CD14-positive monocyte (primary cell): ENCODE data around the gene MACF1. TPM values are rescaled to one million over a fixed set of nuclear protein-coding genes. Genes with fewer than 3 reads are reported as not detected.

Experiments
- DNase-seq, 3 donors: peaks; one replicate each; pipeline ENCODE4 v3.0.0-alpha.2; 2011 to 2022
- H2AFZ ChIP-seq: 2 replicates; pipeline ENCODE4 v1.6.0; 2012; ENCODE audit warnings: mild to moderate bottlenecking, low read depth, low read length, inconsistent platforms; ENCODE audit not compliant: insufficient read depth, poor library complexity, severe bottlenecking
- H3K27ac ChIP-seq, 2 donors: 1 replicate in 1 of 2; 2 replicates in 1 of 2; pipeline ENCODE4 v1.5.1; 2012 to 2013; ENCODE audit warnings: low read length in 2 of 2, control low read depth in 1 of 2, inconsistent platforms in 1 of 2, low read depth in 1 of 2, mild to moderate bottlenecking in 1 of 2
- H3K27me3 ChIP-seq, 2 donors: one replicate each; pipeline versions ENCODE4 v1.6.0 to v1.6.1; 2011 to 2013; ENCODE audit warnings: low read length in 2 of 2; ENCODE audit not compliant: control insufficient read depth in 2 of 2, insufficient read depth in 2 of 2
- H3K36me3 ChIP-seq, 2 donors: replicated peaks in 1 of 2; 1 replicate in 1 of 2; 2 replicates in 1 of 2; pipeline versions ENCODE4 v1.5.1 to v1.6.1; 2012 to 2013; ENCODE audit warnings: low read length in 2 of 2, control low read depth in 1 of 2, inconsistent platforms in 1 of 2, mild to moderate bottlenecking in 1 of 2; ENCODE audit not compliant: insufficient read depth in 2 of 2, control insufficient read depth in 1 of 2
- H3K4me1 ChIP-seq, 2 donors: 1 replicate in 1 of 2; 2 replicates in 1 of 2; pipeline versions ENCODE4 v1.5.1 to v1.6.1; 2012 to 2013; ENCODE audit warnings: low read length in 2 of 2, control low read depth in 1 of 2, inconsistent platforms in 1 of 2, mild to moderate bottlenecking in 1 of 2, moderate library complexity in 1 of 2; ENCODE audit not compliant: insufficient read depth in 2 of 2, control insufficient read depth in 1 of 2
- H3K4me2 ChIP-seq: replicated peaks from 2 replicates; pipeline ENCODE3; 2012; ENCODE audit warnings: low read length, moderate library complexity, mild to moderate bottlenecking; ENCODE audit not compliant: poor library complexity, severe bottlenecking; ENCODE audit errors: extremely low read depth
- H3K4me3 ChIP-seq, 3 experiments: fragments of 200-600 bp in 1 of 3; sonication (generic) in 1 of 3; replicated peaks in 1 of 3; 1 replicate in 2 of 3; 2 replicates in 1 of 3; pipeline ENCODE4 v1.5.1; 2011 to 2013; ENCODE audit warnings: low read length in 3 of 3, mild to moderate bottlenecking in 3 of 3, control low read depth in 2 of 3, low read depth in 2 of 3, inconsistent platforms in 1 of 3, moderate library complexity in 1 of 3
- H3K79me2 ChIP-seq: 2 replicates; pipeline ENCODE4 v1.6.0; 2012; ENCODE audit warnings: mild to moderate bottlenecking, control low read depth, inconsistent platforms, low read length, moderate library complexity; ENCODE audit not compliant: insufficient read depth
- H3K9ac ChIP-seq: 2 replicates; pipeline ENCODE4 v1.6.0; 2017; ENCODE audit warnings: low read length, mild to moderate bottlenecking; ENCODE audit not compliant: insufficient read depth, poor library complexity, severe bottlenecking
- H3K9me3 ChIP-seq, 2 donors: replicated peaks in 1 of 2; 1 replicate in 1 of 2; 2 replicates in 1 of 2; pipeline versions ENCODE4 v1.5.1 to v1.6.1; 2012 to 2013; ENCODE audit warnings: low read length in 2 of 2, control low read depth in 1 of 2; ENCODE audit not compliant: control insufficient read depth in 1 of 2, insufficient read depth in 1 of 2
- H4K20me1 ChIP-seq: 2 replicates; pipeline ENCODE4 v1.6.0; 2012; ENCODE audit warnings: mild to moderate bottlenecking, low read length, control low read depth, moderate library complexity; ENCODE audit not compliant: insufficient read depth
- H3K27ac Mint-ChIP-seq, 7 donors: one replicate each; pipeline ENCODE4 v1.8.0; 2020; ENCODE audit warnings: mild to moderate bottlenecking in 7 of 7, mixed read lengths in 7 of 7, moderate library complexity in 6 of 7, inconsistent platforms in 2 of 7
- H3K27me3 Mint-ChIP-seq, 3 donors: one replicate each; pipeline ENCODE4 v1.8.0; 2021 to 2022; ENCODE audit warnings: low read depth in 3 of 3, mild to moderate bottlenecking in 3 of 3, mixed read lengths in 3 of 3, moderate library complexity in 3 of 3, inconsistent platforms in 1 of 3
- H3K36me3 Mint-ChIP-seq, 2 donors: one replicate each; pipeline ENCODE4 v1.8.0; 2020; ENCODE audit warnings: mixed read lengths in 2 of 2, inconsistent platforms in 1 of 2, mild to moderate bottlenecking in 1 of 2
- H3K4me1 Mint-ChIP-seq: one replicate; pipeline ENCODE4 v1.8.0; 2020; ENCODE audit warnings: mild to moderate bottlenecking, mixed read lengths
- H3K4me3 Mint-ChIP-seq, 2 donors: one replicate each; pipeline ENCODE4 v1.8.0; 2020; ENCODE audit warnings: mild to moderate bottlenecking in 2 of 2, mixed read lengths in 2 of 2, moderate library complexity in 1 of 2
- H3K9me3 Mint-ChIP-seq, 7 donors: one replicate each; pipeline ENCODE4 v1.8.0; 2020 to 2022; ENCODE audit warnings: mixed read lengths in 7 of 7, mild to moderate bottlenecking in 6 of 7, moderate library complexity in 6 of 7, inconsistent platforms in 2 of 7
- CTCF ChIP-seq: fragments of 200-600 bp; IDR thresholded peaks from one replicate; pipeline ENCODE4 v1.8.0; 2022; ENCODE audit warnings: antibody characterized with exemption, mild to moderate bottlenecking
- WGBS: methylation state at CpG from one replicate; pipeline ENCODE4 v1.1.5; 2013; ENCODE audit warnings: missing lambda C conversion rate; ENCODE audit not compliant: insufficient coverage; 5-methylcytosine and 5-hydroxymethylcytosine counted together
- intact Hi-C, 2 donors: fragments of 100-400 bp; cut with micrococcal nuclease; formaldehyde crosslinking; loops; one replicate each; pipeline versions ENCODE4 v1.15.0 to v1.15.1; 2023
- polyA plus RNA-seq, 3 donors: library from polyadenylated mRNA; depleted of rRNA in 1 of 3; unstranded in 2 of 3; stranded (reverse) in 1 of 3; fragments of 300-500 nt in 2 of 3; fragments of >200 nt in 1 of 3; fragmentation: Illumina TruSeq in 2 of 3; gene quantifications; 1 replicate in 2 of 3; 2 replicates in 1 of 3; pipeline ENCODE4 v1.2.3, GENCODE V29; 2012 to 2021

MACF1 gene
- polyA plus RNA-seq, 3 donors: 3.4 to 36.8 (median 4.5) TPM

GRCh38 chr1:39165049-39165448 lies 39.4 kb upstream of the MACF1 start:
- Histone ChIP-seq H3K27ac (no peak overlapping the region), H3K9me3 (no peaks in the 10 kb centered on the region), H3K9ac (no peak overlapping the region), H3K79me2 (no peaks in the 10 kb centered on the region), H3K27me3 (no peaks in the 10 kb centered on the region), H2AFZ (no peak overlapping the region), H3K4me1 (peaks cover 0 to 3% of the 10 kb centered on the region in 2 donors), H3K4me3 (no peak overlapping the region), H3K36me3 (no peaks in the 10 kb centered on the region), H3K4me2 (no peak overlapping the region), H4K20me1 (peaks cover 15% of the 10 kb centered on the region)
- Mint-ChIP-seq H3K27me3 (peaks cover 0 to 7% (median 5%) of the 10 kb centered on the region in 3 donors), H3K4me3 (no peak overlapping the region), H3K9me3 (no peaks in the 10 kb centered on the region), H3K36me3 (no peaks in the 10 kb centered on the region), H3K4me1 (peaks cover 8% of the 10 kb centered on the region), H3K27ac (no peak overlapping the region)
- intact Hi-C loops: no loop called here
- DNase-seq: no peak
- no peak for TF ChIP-seq CTCF
- WGBS: no CpG with 5 or more reads among the region's 2 CpGs

GRCh38 chr1:39165488-39165887 lies 39.0 kb upstream of the MACF1 start:
- H3K27me3 Mint-ChIP-seq: peaks cover 0 to 7% (median 5%) of the 10 kb centered on the region in 3 donors
- H3K9ac ChIP-seq: no peak overlapping the region
- no peaks in the 10 kb centered on the region for H3K9me3 Mint-ChIP-seq
- H4K20me1 ChIP-seq: peaks cover 13% of the 10 kb centered on the region
- no CpG with 5 or more reads among the region's 1 CpG for WGBS
- no peak overlapping the region for H3K27ac ChIP-seq
- H3K27ac Mint-ChIP-seq: no peak overlapping the region
- no peaks in the 10 kb centered on the region for H3K36me3 ChIP-seq
- no peak overlapping the region for H2AFZ ChIP-seq
- H3K79me2 ChIP-seq: no peaks in the 10 kb centered on the region
- H3K4me3 ChIP-seq: no peak overlapping the region
- intact Hi-C loops: no loop called here
- H3K4me1 Mint-ChIP-seq: peaks cover 8% of the 10 kb centered on the region
- H3K9me3 ChIP-seq: no peaks in the 10 kb centered on the region
- no peak for TF ChIP-seq CTCF
- H3K4me3 Mint-ChIP-seq: no peak overlapping the region
- peaks cover 0 to 3% of the 10 kb centered on the region in 2 donors for H3K4me1 ChIP-seq
- H3K4me2 ChIP-seq: no peak overlapping the region
- DNase-seq: no peak
- no peaks in the 10 kb centered on the region for H3K36me3 Mint-ChIP-seq
- no peaks in the 10 kb centered on the region for H3K27me3 ChIP-seq
